Kasumi-1 (cell line): ENCODE results near the gene MGAT4C.

Experiments used
- DNase-seq, 2 experiments: peaks; one replicate each; lab custom pipeline; 2025; lab: John Stamatoyannopoulos, UW

The MGAT4C gene

DNA sequence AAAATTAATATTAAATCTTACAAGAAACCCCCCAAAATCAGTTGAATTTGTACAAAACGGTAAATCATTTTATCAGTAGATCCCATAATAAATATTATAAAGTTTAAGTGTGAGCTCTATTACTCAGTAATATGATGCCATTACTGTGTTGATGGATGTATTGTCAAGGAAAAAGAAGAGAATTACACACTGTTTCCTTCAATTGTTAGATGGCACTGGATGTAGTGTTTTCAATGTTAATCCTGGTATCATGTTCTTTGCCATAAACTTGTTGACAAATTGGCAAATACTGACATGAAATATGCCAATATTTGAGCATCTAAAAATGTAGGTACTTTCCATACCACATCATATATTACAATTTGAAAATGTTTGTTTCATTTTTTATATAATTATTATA, 280.5 kb downstream of the MGAT4C start:
- no peak for DNase-seq

DNA sequence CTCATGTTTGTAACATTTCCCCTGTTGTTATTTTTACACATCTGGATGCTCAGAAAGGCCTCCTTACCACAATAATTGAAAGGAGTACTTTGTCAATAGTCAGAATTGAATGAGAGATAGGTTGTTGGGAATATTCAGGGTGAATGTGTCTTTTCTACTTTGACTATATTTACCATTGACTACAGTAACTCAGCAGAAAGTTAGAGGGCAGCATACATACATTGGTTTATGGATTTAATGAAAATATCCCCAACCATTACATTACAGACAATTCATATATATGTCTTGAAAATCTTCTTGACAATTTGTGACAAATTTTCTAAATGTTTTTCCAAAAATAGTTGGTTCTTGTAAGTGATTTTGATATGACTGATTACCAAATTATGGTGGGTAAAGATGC, 284.4 kb downstream of the MGAT4C start:
- DNase-seq: peak in 1 of 2 experiments; percentile 10

DNA sequence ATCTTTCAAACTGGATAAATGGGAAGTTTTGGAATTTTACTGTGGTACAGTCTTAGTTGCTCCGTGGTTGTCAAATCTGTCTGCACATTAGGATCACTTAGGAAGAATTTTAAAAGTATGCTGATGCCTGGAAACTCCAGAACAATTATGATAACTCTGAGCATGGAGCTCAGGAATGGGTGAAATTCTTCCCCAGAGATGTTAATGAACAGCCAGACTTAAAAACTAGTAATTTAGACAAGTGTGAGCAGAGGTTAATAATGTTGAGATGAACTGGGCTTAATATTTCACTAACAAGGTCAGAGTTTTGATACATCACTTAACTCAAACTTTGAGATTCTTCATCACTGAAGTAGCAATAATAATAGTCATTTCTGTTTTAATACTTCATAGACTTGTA, 287.6 kb downstream of the MGAT4C start:
- no peak for DNase-seq

DNA sequence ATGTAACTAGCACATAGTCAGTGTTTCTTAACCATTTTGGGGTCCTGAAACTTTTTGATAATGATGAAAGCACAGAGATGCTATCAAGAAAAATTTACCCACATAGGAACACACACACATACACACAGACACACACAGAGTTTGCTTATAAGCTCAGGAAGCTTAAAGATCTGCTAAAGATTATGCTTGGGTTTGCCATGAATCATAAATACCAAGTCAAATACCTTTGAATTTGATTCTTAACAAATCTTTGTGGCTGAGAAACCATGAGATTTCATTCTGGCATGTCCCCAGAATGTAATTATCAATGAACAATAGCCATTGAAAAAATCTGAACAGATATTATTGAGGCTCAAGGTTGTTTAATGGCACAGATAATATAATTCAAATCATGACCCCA, 292.9 kb downstream of the MGAT4C start:
- DNase-seq: no peak

DNA sequence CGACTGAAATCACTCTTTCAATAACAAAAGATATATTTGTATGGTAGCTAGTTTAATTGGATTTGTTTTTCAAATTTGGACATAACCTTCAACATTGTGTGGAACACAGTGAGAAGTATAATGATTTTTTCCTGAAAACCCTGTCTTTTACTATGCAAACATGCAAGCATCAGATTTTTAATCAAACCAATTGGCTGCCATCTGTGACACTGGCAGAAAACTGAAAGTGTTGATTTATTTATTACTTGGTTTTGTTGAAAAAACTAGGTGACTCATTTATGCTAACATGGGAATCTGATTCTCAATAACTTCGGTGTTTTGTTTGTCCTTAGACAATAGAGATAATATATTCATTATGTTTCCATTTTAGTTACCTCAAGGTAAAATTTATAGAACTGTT, 300.1 kb downstream of the MGAT4C start:
- DNase-seq: no peak

DNA sequence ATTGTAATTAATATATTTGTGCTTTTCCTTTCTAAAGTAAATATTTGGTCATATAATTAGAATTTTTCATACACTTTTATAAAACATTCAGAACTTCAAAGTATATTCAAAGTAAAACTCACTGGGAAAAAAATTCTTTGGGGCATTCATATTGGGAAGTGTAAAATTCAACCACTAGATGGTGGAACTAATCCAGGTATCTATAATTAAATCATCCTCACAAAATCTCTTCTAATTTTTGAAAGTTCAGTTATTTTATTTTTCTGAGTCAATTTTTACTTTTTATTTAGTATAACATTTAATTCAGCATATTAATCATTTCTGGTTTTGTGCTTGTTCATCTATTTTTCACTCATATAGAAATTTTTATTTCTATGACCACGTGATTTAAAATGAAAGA, 301.1 kb downstream of the MGAT4C start:
- peak in 1 of 2 experiments; percentile 22 for DNase-seq

DNA sequence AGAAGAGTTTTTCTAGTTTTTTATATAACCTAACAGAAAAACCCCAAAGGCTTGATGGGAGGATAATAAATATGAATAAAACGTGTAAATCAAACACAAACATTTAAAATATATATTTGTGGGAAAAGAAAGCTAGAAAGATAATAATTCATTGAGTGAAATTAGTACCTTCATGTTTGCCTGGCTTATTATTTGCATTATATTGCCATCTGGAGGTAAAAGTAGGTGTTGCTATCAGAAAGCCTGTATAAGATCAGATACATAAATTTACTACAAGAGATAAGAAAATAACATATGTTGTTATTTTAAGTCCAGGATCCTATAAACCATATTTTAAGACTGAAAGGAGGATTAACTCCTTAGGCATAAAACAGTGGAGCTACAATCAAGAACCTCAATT, 304.4 kb downstream of the MGAT4C start:
- DNase-seq: peak; percentile 55 to 62

DNA sequence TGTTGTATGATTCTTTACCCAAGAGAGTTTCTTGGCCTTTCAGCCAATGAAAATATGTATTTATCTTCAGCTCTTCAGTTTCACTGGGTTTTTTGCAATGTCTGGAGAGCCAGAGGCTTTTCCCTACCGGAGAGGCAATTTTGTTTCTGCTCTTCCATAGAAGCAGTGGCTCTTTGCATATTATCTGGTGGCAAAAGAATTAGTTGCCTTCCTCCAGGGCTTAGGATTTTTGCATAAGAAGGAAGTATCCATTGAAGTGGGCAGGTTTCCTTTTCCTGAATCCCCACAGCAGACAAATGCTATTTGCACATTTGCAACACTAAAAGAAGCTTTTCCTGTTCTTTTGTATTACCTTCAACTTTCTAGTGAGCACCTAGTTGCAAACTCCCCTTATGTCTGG, 306.9 kb downstream of the MGAT4C start:
- no peak for DNase-seq

DNA sequence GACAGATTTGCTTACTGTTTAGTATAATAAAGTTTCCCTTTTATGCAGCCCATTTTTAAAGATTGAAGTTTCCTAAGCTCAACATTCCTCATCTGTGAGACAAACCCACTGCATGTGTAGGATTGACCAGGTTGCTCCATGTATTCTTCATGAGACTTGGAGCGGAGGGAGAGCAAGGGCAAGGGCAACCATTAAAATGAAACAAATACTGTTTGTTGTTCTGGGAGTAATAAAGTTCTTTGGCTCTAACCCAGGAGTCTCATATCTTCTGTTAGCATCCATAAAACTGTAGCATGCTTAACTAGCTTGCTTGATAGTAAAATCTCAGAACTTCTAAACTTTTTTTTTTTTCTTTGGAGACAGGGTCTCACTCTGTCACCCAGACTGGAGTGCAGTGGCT, 307.9 kb downstream of the MGAT4C start:
- no peak for DNase-seq

DNA sequence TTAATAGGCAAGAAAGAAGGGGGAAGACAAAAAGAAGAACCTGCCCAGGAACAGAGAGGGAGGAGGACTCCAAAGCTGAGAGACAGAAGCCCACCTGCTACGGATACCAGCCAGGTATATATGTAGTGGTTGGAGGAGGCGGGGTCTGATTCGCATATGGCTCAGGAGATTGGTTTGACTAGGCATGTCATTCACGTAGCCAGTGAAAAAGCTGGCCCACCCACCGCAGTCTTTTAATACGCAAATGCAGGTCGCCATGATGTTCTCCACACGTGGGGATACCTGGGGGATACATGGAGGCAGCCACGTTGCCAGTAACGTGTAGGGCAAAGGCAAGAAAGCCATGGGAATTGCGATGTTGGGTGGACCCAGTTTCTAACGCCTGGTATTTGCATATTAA, 308.9 kb downstream of the MGAT4C start:
- no peak for DNase-seq

DNA sequence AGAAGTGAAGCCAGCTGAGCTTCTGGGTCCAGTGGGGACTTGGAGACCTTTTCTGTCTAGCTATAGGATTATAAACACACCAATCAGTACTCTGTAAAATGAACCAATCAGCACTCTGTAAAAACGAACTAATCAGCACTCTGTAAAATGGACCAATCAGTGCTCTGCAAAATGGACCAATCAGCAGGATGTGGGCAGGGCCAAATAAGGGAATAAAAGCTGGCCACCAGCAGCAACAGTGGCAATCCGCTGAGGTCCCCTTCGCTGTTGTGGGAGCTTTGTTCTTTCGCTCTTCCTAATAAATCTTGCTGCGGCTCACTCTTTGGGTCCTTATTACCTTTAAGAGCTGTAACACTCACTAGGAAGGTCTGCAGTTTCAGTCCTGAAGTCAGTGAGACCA, 309.8 kb downstream of the MGAT4C start:
- DNase-seq: no peak

DNA sequence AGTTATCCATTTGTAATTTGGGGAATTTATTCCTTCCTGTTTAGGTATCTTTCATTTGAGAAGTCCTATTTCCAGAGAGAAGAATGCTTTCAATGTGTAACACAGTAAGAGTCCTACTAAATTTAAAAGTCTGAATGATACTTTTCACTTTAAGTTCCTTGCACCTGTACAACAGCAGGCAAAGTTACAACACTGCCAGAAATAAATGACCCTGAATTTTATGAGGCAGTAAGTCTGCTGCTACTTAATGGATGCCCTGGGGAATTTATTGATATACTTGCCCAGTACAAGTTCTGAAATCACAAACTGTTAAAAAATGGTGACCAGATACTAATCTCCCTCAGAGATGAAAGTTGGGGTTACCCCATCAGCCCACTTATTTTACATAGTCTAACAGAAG, 329.0 kb downstream of the MGAT4C start:
- no peak for DNase-seq

DNA sequence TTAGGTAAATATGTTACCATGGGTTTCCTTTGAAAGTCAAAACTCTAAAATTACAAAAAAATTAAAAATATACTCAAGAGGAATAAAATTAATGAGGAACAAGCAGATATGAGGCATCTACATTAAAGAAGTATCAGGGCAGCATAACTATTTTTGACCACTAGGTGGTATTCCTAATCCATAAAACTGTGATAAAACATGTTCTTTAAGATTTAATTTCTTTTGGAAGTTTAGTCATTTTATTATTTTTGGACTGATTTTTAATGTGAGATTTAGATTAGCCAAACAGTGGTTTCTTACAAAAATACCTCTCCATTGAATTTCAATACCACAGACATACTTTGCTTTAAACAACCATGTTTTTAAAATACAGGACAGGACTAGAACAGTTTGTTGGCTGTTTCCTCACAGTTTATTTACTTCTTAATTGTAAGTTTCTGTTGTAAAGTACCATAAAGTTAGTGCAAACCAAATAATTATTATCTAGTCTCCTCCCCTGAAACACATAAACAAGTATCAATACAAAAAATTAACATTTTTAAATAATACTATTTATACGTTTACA, 332.3 kb downstream of the MGAT4C start:
- DNase-seq: peak; percentile 19 to 54

DNA sequence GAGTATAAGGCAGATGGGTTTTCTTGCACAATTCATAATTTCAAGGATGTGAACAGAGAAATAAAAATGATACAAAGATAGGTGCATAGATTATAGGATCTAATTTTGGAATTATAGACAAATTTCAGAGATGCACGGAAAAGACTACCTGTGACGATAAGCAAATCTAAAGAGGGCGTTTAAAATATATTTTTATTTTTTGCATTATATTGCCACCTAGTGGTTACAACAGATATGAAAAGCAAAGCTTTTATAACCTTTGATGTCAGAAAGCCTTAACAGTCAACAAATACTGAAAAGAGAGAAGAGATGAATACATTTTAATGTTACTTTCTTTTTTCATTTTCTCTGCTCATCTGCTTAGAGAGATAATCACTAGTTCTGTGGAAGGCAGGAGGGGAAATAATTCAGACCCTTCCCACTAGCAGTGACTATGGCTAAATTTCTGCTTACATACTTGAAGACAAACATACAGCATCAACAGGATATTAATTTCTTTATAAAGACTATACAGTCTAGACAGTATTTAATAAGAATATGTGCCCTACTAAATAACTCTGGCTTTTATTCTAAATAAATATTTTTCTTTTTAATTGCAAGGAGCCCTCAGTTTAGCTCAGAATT, 335.8 kb downstream of the MGAT4C start:
- peak; percentile 54 to 62 for DNase-seq
